ENCODE results near the gene ZFAND3.

- TF ChIP-seq CTCF (IDR thresholded peaks at IDR 0.05; ENCODE audit: insufficient read depth, low read depth, low read length) (no peak), EZH2 (IDR thresholded peaks at IDR 0.05; ENCODE audit: insufficient read depth, low read length) (no peak)
Measured at GRCh38 chr6:37798436-37799262, 20.9 kb upstream of the ZFAND3 start.

Measured in astrocyte (in vitro differentiated cells and primary cell).